ENCODE results near the gene MRPL58.

- TF ChIP-seq CTCF (IDR thresholded peaks at IDR 0.05) (no peak), EZH2 (IDR thresholded peaks at IDR 0.05; ENCODE audit: borderline replicate concordance, insufficient read depth, low read depth, low read length, poor library complexity, severe bottlenecking) (no peak)
These were observed 40.1 kb upstream of the MRPL58 start, which contains the start of gene HID1 for GRCh38 chr17:74972107-74972972.

Data from B cell (primary cell).